ENCODE measurements around the gene ARFGAP1. TPM values are rescaled to one million over a fixed set of nuclear protein-coding genes. Genes with fewer than 3 reads are reported as not detected.
A peak's percentile ranks its signal among the peaks of the same experiment; 100 is the strongest.

ARFGAP1 gene
- total RNA-seq, 1 donor from 2014 or later, result 93.8 TPM

- no peak for DNase-seq (ENCODE audit: low spot score)
- Mint-ChIP-seq H3K27me3 (ENCODE audit: low read depth) (peaks cover 7% of the 10 kb centered on the region), H3K36me3 (ENCODE audit: low read depth) (no peaks in the 10 kb centered on the region), H3K4me3 (ENCODE audit: low read depth) (no peak overlapping the region), H3K27ac (no peak overlapping the region), H3K9me3 (no peaks in the 10 kb centered on the region), H3K4me1 (ENCODE audit: low read depth) (no peaks in the 10 kb centered on the region)
- intact Hi-C loops (cut with micrococcal nuclease), result no loop called here
These were observed 48.7 kb downstream of the ARFGAP1 start for GRCh38 chr20:63321148-63321831.

GRCh38 chr20:63322146-63322932 is 49.7 kb downstream of the ARFGAP1 start:
- Mint-ChIP-seq H3K27me3 (ENCODE audit: low read depth) (peaks cover 7% of the 10 kb centered on the region), H3K27ac (no peak overlapping the region), H3K36me3 (ENCODE audit: low read depth) (no peaks in the 10 kb centered on the region), H3K4me1 (ENCODE audit: low read depth) (no peaks in the 10 kb centered on the region), H3K9me3 (no peaks in the 10 kb centered on the region), H3K4me3 (ENCODE audit: low read depth) (no peak overlapping the region)
- DNase-seq (ENCODE audit: low spot score), result no peak
- intact Hi-C loops (cut with micrococcal nuclease), result no loop called here

DNA sequence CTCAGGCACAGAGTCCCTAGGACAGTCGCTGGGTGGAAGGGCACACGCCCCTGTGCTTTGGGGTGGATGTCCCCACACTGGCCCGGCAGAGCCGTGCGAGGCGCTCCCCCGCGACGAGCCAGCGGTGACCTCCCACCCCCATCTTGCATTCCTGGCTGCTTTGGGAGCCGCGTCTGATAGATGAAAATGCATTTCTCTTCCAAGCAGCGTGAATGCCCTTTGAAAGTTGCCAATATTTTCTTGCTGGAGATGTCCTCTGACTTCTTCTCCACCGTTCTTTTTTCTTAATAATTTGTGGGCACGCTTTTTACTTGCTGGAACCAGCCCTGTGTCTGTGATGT is 50.3 kb downstream of the ARFGAP1 start:
- H3K4me1 Mint-ChIP-seq (ENCODE audit: low read depth), result no peaks in the 10 kb centered on the region
- DNase-seq (ENCODE audit: low spot score), result no peak
- no peaks in the 10 kb centered on the region for H3K36me3 Mint-ChIP-seq (ENCODE audit: low read depth)
- no peak overlapping the region for H3K27ac Mint-ChIP-seq
- intact Hi-C loops (cut with micrococcal nuclease), result no loop called here
- H3K4me3 Mint-ChIP-seq (ENCODE audit: low read depth), result no peak overlapping the region
- H3K9me3 Mint-ChIP-seq, result no peaks in the 10 kb centered on the region
- peaks cover 7% of the 10 kb centered on the region for H3K27me3 Mint-ChIP-seq (ENCODE audit: low read depth)

GRCh38 chr20:63323357-63323981 is 50.9 kb downstream of the ARFGAP1 start:
- Mint-ChIP-seq H3K4me1 (ENCODE audit: low read depth) (no peaks in the 10 kb centered on the region), H3K36me3 (ENCODE audit: low read depth) (no peaks in the 10 kb centered on the region), H3K27me3 (ENCODE audit: low read depth) (peaks cover 7% of the 10 kb centered on the region), H3K9me3 (no peaks in the 10 kb centered on the region), H3K4me3 (ENCODE audit: low read depth) (no peak overlapping the region), H3K27ac (no peak overlapping the region)
- DNase-seq (ENCODE audit: low spot score), result no peak
- intact Hi-C loops (cut with micrococcal nuclease), result no loop called here

- DNase-seq (ENCODE audit: low spot score), result no peak
- Mint-ChIP-seq H3K9me3 (no peaks in the 10 kb centered on the region), H3K4me3 (ENCODE audit: low read depth) (no peak overlapping the region), H3K27me3 (ENCODE audit: low read depth) (peaks cover 7% of the 10 kb centered on the region), H3K27ac (no peak overlapping the region), H3K36me3 (ENCODE audit: low read depth) (no peaks in the 10 kb centered on the region), H3K4me1 (ENCODE audit: low read depth) (no peaks in the 10 kb centered on the region)
- intact Hi-C loops (cut with micrococcal nuclease), result no loop called here
These were observed 52.4 kb downstream of the ARFGAP1 start for GRCh38 chr20:63325021-63325471.

- Mint-ChIP-seq H3K9me3 (no peaks in the 10 kb centered on the region), H3K27ac (no peak overlapping the region), H3K36me3 (ENCODE audit: low read depth) (no peaks in the 10 kb centered on the region), H3K4me3 (ENCODE audit: low read depth) (no peak overlapping the region), H3K4me1 (ENCODE audit: low read depth) (no peaks in the 10 kb centered on the region), H3K27me3 (ENCODE audit: low read depth) (peaks cover 7% of the 10 kb centered on the region)
- DNase-seq (ENCODE audit: low spot score), result no peak
- intact Hi-C loops (cut with micrococcal nuclease), result no loop called here
These were observed 53.1 kb downstream of the ARFGAP1 start for GRCh38 chr20:63325554-63326313.

DNA sequence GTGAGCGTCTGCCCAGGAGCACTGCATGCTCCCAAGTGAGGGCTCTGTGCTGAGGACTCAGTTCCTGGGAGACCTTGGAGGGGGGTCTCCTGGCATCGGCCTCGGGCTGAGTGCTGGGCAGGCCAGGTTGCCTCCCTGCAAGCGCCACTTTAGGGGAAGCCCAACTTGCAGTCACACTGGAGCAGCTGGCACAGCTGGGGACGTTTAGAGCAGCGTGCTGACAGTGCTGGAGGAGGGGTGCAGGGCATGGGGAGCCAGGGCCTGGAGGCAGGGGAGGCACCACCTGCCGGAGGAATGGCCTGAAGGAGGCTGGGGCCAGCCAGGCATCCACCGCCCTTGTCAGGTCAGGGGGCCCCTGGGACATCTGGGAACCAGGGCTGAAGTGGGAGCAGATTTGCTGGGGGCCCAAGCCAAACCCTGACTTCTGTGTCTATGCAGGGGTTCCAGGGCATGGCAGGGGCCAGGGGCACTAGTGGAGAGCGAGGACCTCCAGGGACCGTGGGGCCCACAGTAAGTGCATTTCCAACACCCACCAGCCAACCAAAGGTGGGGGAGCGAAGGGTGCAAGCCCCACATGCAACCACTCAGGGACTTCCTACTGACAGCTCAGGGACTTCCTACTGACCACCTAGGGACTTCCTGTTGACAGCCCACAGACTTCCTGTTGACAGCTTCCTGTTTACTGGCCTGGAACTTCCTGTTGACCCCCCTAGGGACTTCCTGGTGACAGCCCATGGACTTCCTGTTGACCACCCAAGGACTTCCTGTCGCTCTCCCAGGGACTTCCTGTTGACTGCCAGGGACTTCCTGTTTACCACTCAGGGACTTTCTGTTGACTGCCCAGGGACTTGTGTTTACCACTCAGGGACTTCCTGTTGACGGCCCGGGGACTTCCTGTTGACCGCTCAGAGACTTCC is 54.0 kb downstream of the ARFGAP1 start:
- Mint-ChIP-seq H3K36me3 (ENCODE audit: low read depth) (no peaks in the 10 kb centered on the region), H3K27me3 (ENCODE audit: low read depth) (peaks cover 7% of the 10 kb centered on the region), H3K9me3 (peaks cover 2% of the 10 kb centered on the region), H3K27ac (peak overlapping the region; percentile 52), H3K4me3 (ENCODE audit: low read depth) (no peak overlapping the region), H3K4me1 (ENCODE audit: low read depth) (no peaks in the 10 kb centered on the region)
- DNase-seq (ENCODE audit: low spot score), result no peak
- intact Hi-C loops (cut with micrococcal nuclease), result no loop called here

DNA sequence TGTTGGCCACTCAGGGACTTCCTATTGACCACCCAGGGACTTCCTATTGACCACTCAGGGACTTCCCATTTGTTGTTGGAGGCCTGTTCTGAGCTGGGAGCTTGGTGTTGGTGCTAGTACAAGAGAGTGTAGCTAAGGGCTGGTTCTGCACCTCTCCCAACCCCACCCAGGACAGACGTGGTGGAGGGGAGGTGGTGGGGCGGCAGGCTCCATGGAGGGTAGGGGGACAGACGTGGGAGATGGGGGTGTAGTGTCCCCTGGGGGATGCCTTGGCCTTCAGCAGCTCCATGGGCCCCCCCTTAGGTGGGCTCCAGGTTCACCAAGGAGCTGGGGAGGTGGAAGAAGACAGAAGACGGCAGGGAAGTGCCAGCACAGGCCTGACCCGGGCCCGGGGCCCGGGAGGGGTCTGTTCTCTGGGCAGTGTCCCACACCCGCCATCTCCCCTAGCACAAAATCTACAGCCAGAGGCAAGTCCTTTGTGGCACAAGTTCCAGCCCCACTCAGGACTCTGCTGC is 54.7 kb downstream of the ARFGAP1 start:
- Mint-ChIP-seq H3K4me1 (ENCODE audit: low read depth) (no peaks in the 10 kb centered on the region), H3K27ac (peak overlapping the region; percentile 52), H3K36me3 (ENCODE audit: low read depth) (no peaks in the 10 kb centered on the region), H3K27me3 (ENCODE audit: low read depth) (peaks cover 7% of the 10 kb centered on the region), H3K4me3 (ENCODE audit: low read depth) (no peak overlapping the region), H3K9me3 (peaks cover 9% of the 10 kb centered on the region)
- no peak for DNase-seq (ENCODE audit: low spot score)
- intact Hi-C loops (cut with micrococcal nuclease), result no loop called here

DNA sequence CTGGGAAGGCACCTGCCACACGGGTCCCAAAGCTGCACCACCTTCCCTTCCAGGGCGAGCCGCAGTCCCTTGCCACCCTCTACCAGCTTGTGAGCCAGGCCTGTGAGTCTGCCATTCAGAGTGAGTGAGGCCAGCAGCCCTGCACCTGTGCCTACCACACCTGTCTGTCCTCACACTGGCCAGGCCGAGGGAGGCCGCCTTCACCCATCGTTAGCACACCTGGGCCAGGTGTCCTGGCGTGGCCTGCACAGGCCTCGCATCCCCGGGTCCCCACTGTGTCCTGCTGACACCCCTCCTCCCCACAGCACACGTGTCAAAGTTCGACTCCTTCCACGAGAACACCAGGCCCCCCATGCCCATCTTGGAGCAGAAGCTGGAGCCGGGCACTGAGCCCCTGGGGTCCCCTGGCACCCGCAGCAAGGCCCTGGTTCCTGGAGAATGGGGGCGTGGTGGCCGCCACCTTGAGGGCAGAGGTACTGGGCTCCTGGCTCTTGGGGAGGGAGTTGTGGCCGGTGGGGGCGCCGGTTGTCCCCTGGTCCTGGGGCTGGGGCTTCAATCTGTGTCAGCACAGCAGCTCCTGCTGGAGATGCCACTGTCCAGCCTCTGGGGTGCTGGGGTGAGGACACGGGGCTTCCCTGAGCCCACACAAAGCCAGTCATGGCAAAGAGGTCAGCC is 55.5 kb downstream of the ARFGAP1 start:
- DNase-seq (ENCODE audit: low spot score), result no peak
- Mint-ChIP-seq H3K9me3 (peaks cover 9% of the 10 kb centered on the region), H3K4me3 (ENCODE audit: low read depth) (no peak overlapping the region), H3K27me3 (ENCODE audit: low read depth) (peaks cover 7% of the 10 kb centered on the region), H3K4me1 (ENCODE audit: low read depth) (no peaks in the 10 kb centered on the region), H3K36me3 (ENCODE audit: low read depth) (no peaks in the 10 kb centered on the region), H3K27ac (no peak overlapping the region)
- intact Hi-C loops (cut with micrococcal nuclease), result no loop called here

DNA sequence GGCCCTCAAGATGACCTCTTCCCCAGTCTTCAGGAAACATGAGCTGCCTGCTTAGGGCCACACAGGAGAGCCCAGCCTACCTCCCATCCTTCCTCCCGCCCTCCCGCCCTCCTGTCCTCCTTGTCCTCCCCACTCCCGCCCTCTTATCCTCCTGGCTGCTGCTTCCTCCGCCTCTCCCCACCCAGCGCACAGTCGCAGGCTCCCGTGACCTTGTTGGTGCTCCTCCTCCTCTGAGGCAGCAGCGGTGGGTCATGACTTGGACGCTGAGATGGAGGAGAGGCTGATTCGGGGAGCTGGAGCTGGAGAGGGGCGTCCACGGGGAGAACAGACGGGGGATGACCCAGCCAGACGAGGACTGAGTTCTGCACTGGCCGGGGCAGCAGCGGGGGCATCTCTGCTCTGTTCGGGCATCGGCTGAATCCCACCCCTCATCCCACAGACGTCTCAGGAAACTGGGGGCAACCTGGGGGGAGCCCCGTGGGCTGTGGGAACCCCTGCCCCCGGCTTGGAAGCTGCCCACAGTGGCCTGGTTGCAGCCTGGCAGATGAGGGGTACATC is 56.2 kb downstream of the ARFGAP1 start:
- no peak overlapping the region for H3K27ac Mint-ChIP-seq
- peaks cover 4% of the 10 kb centered on the region for H3K27me3 Mint-ChIP-seq (ENCODE audit: low read depth)
- intact Hi-C loops (cut with micrococcal nuclease), result no loop called here
- no peaks in the 10 kb centered on the region for H3K4me1 Mint-ChIP-seq (ENCODE audit: low read depth)
- DNase-seq (ENCODE audit: low spot score), result no peak
- H3K4me3 Mint-ChIP-seq (ENCODE audit: low read depth), result no peak overlapping the region
- peaks cover 9% of the 10 kb centered on the region for H3K9me3 Mint-ChIP-seq
- no peaks in the 10 kb centered on the region for H3K36me3 Mint-ChIP-seq (ENCODE audit: low read depth)

- no peaks in the 10 kb centered on the region for H3K27me3 Mint-ChIP-seq (ENCODE audit: low read depth)
- no peaks in the 10 kb centered on the region for H3K4me1 Mint-ChIP-seq (ENCODE audit: low read depth)
- H3K4me3 Mint-ChIP-seq (ENCODE audit: low read depth), result no peak overlapping the region
- intact Hi-C loops (cut with micrococcal nuclease), result no loop called here
- no peaks in the 10 kb centered on the region for H3K36me3 Mint-ChIP-seq (ENCODE audit: low read depth)
- no peak for DNase-seq (ENCODE audit: low spot score)
- H3K9me3 Mint-ChIP-seq, result peaks cover 9% of the 10 kb centered on the region
- no peak overlapping the region for H3K27ac Mint-ChIP-seq
These were observed 56.9 kb downstream of the ARFGAP1 start for GRCh38 chr20:63329331-63330083.
